Measurements from ENCODE around the gene RRBP1.
A peak's percentile ranks its signal among the peaks of the same experiment; 100 is the strongest.

The RRBP1 gene

DNA sequence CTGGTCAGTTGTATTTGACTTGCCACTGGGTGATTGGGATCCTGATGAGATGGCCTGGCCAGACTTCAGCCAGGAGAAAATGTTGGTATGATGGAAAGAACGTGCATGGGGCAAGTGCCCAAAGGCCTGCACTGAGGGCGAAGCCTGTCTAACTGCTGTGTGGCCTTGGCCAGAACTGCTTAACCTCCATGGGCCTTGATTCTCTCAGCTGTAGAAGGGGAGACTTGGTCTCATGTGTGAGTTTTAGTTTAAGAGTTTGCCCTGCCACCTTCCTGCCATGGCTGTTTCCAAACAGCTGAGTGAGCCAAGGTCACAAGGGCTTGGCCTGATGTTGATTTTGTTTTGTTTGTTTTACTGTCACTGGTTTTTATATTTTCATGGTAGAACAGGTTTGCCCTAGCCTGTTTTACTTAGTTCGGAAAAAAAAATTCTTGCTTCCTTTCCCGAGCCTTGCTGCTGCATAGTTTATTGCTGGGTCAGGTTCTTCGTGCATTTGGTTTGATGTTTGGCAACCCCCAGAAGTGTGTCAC lies 76.8 kb downstream of the RRBP1 start:
- DNase-seq: no peak

DNA sequence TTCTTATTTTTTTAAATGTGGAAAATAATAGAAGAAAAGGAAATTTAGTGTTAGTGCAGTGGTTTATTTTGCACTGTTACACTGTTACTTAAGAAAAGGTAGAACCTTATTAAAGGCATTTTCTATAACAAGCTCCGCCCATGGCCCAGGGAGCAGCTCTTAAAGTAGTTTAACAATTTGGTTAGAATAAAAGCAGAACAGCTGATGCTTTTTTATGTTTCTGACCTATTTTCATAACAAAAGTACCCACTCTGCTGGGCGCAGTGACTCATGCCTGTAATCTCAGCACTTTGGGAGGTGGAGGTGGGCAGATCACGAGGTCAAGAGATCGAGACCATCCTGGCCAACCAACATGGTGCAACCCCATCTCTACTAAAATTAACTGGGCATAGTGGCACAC lies 79.5 kb downstream of the RRBP1 start:
- DNase-seq: no peak

DNA sequence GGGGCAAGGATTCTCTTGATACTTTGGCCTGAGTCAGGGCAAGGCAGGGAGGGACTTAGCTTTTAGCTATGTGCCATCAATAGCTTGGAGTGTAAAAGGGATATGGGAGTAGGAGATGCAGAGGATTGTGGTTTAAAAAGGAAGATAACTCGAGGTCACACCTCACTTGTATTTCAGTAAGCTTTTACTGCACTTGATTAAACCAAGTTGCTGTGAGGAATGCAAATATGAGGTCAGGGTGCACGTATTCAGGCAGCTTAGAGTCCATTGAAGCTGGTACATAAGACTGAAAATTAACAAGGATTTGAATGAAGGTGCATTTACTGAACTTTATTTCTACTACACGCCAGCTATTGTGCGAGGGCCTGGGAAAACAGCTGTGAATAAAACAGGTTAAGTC lies 80.1 kb downstream of the RRBP1 start:
- DNase-seq: no peak

GRCh38 chr20:17598013-17598550 lies 84.0 kb downstream of the RRBP1 start:
- no peak for DNase-seq

- no peak for DNase-seq
Observed at GRCh38 chr20:17595856-17596255, 86.2 kb downstream of the RRBP1 start.

- no peak for DNase-seq
Observed at GRCh38 chr20:17594443-17594842, 87.6 kb downstream of the RRBP1 start.

GRCh38 chr20:17593902-17594301 lies 88.1 kb downstream of the RRBP1 start:
- DNase-seq: no peak

- no peak for DNase-seq
Observed at GRCh38 chr20:17590245-17590644, 91.8 kb downstream of the RRBP1 start.

DNA sequence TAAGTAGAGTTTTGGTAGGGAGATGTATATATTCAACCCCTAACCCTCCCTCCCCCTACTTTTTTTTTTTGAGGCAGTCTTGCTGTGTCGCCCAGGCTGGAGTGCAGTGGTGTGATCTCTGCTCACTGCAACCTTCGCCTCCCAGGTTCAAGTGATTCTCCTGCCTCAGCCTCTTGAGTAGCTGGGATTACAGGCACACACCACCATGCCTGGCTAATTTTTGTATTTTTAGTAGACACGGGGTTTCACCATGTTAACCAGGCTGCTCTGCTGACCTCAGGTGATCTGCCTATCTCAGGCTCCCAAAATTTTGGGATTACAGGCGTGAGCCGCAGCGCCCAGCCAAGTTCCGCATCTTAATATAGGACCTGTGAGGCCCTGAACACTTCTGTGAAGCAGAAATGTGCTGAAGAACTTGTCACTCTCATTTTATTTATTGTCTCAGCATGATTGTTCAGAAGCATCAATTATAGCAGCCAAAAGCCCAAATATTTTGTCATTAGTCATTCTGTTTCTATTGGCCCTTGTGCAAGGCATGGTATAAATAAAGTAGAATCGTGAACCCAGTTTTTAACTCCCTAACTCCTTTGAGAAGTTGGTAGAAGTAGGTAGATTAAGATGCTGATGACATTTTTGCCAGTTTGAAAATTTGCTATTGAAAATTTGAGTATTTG lies 92.7 kb downstream of the RRBP1 start:
- DNase-seq: no peak

- no peak for DNase-seq
Observed at GRCh38 chr20:17587824-17588223, 94.2 kb downstream of the RRBP1 start.

- no peak for DNase-seq
Observed at GRCh38 chr20:17587148-17587547, 94.9 kb downstream of the RRBP1 start.

DNA sequence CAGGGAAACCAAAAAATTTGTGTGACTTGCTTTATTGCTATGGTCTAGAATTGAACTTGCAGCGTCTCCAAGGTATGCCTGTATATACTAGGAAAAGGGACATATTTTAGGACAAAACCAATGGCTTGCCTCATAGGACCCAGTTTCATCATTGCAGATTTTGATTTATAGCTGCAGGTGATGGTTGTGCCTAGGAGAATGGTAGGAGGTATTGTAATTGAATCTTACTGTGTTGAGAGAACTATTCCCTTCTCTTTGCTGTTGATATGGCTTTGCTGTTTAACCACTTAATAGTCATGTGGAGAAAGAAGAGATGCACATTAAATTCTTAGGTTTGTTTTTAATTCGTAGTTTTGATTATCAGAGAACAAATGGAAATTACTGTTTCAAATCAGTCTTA lies 95.8 kb downstream of the RRBP1 start:
- DNase-seq: no peak

- DNase-seq: no peak
Observed at GRCh38 chr20:17584689-17585088, 97.4 kb downstream of the RRBP1 start.

- DNase-seq: no peak
Observed at GRCh38 chr20:17583126-17583525, 98.9 kb downstream of the RRBP1 start.

DNA sequence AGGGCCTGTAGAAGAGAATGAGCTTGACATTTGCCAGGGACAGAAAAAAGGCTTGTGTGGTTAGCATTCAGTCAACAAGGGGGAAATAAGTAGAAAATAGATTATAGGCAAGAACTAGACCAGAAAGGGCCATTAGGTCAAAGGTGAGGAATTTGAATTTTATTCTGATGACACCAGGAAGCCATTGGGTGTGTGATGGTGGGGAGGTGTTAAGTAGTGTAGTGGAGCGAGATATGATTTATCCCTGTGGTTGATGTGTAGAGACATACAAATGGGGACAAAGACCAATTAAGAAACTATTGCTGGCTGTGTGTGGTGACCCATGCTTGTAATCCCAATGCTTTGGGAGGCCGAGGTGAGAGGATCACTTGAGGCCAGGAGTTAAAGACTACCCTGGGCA lies 101.1 kb downstream of the RRBP1 start:
- no peak for DNase-seq

- no peak for DNase-seq
Observed at GRCh38 chr20:17579369-17580039, 102.5 kb downstream of the RRBP1 start.

DNA sequence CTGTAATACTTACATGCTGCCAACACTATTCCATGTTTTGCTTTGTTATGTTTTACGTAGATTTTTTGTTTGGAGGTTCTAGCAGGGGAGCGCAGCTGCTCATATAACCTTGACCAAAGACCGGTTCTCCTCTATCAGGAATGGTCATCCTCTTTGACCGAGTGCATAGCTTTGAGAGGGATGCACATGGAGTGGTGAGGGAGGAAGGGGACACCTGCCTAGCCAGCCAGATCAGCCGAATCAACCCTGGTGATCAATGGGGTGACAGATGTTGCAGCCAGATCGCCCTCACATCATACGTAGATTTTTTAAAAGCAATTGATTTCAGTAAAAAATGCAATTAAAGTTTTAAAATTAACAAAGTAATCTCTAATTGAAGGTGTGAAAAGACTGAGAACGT lies 105.8 kb downstream of the RRBP1 start:
- no peak for DNase-seq

DNA sequence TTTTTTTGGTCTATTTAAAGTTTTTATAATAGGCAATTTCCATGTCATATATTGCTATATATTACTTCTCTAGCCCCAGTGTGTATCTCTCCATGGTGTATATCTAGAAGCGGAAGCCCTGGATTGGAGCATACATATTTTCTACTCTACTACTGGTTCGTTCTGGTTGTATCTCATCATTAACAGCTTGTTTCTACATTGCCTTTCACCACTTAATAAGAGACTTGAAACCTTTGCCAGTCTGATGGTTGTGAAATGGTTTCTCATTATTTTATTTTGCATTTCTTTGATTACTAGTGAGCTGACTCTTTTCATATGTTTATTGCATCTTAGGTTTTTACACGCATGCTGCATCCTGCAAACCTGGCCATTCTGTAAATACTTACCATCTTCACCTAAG lies 108.6 kb downstream of the RRBP1 start:
- DNase-seq: no peak

- no peak for DNase-seq
Observed at GRCh38 chr20:17572034-17572638, 109.9 kb downstream of the RRBP1 start.

GRCh38 chr20:17571153-17571527 lies 110.9 kb downstream of the RRBP1 start:
- DNase-seq: peak; percentile 68

DNA sequence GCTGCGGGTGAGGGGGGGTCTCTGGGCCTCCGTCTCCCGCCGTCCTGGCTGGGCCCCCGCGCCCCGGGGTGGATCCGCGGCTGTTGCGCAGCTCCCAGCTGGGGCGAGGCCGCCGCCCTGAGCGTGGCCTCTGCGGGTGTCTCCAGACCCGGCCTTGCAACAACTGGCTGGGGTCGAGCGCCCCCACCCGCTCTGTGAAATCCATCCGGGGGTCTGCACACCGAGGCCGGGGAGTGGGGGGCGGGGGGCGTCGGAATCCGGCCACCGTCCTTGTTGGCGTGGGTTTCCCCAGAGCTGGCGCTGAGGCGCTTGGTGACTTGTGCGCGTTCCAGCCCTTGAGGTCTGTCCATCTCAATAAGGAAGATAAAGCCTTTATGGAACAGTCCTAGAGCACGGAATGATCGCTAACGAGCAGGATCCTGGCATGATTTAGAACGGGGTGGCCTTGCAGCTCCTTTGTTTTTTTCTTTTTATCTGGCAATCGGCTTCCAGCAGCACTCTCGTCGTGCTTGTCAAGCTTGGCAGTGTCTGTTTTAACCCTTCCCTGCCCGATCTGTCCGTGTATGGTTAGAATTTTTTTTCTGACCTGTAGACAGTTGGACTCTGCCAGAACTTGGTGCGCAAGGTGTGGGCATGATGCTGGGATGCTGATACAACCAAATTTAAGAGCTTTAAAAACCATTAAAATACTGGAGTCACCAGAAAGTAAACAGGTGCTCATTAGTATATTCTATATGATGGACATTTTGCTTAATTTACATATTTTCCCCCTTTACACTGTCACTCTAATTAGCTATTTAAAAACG lies 111.5 kb downstream of the RRBP1 start:
- DNase-seq: peak; percentile 36

DNA sequence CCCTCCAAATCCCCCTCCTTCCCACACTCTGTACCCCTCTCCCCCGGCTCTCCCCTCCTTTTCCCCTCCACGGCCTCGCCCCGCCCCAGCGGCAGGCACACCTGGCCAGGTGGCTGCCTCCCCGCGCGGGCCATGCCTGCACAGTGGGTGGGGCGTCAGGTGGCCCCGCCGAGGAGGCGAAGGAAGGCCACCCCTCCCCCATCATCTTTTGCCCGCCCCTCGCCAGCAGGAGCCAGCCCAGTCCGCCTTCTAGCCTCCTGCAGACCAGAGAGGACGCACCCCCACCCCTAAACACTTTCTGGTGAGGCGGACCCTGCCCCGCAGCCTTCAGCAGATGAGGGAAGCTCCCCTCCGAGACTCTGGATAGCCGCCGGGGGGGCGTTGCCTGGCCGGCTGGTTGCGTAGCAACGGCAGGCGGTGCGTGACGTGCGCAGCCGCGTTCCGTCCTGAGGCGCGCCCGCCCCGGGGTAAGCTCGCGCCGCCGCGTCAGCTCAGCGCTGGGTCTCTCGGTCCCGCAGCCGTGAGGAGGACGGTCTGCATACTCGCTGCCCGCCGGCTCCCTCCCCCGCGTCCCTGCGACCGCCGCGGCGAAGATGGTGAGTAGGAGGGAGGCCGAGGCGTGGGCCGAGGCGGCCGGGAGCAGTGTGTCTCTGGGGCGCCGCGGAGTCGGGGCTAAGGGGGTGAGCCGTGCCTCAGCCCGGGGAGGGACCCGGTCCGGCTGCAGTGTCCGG lies 112.3 kb downstream of the RRBP1 start, which contains the start of gene DSTN:
Gene DSTN, plus strand, starts transcription at position 460 of the 731 bp plus-strand sequence. Its CDS starts 134 bp downstream, at position 594.
- peak; percentile 90 for DNase-seq
